Melanocyte of skin (primary cell): ENCODE results near the gene NR2F2. TPM values are rescaled to one million over a fixed set of nuclear protein-coding genes. Genes with fewer than 3 reads are reported as not detected.

Experiments
- total RNA-seq, 2 donors: library from RNA; depleted of rRNA; stranded (reverse); fragments of >200 nt; gene quantifications; 2 replicates each; pipeline ENCODE4 v1.2.3, GENCODE V29; 2012

NR2F2 gene
- 1 to 10 TPM; 3.8 to 5.3 TPM for total RNA-seq

GRCh38 chr15:96330450-96331143 is at the start of gene NR2F2:
TSS of gene NR2F2 (plus strand) at chr15:96330700. CDS start at chr15:96332106, 1,406 bp downstream.

